ENCODE measurements around the gene EIF4G1. TPM values are rescaled to one million over a fixed set of nuclear protein-coding genes. Genes with fewer than 3 reads are reported as not detected.

EIF4G1 gene
- total RNA-seq, 4 donors from 2014 or later = 135 to 453 (median 217) TPM

- WGBS, 2 donors (ENCODE audit: low coverage in 1 of 2) = 58 to 59% methylated on average over 6 to 15 of the region's 15 CpGs
- in situ Hi-C loops (cut with MboI; ENCODE audit: low pct_ligation_motif_present in 1 of 4, low pct_unique_long_range_greater_than_20kb in 1 of 4, low sequenced_read_pairs in 3 of 4) = loop anchor here in 1 of 4 donors (25.0 kb wide), 1 partner anchor 435 kb away; no protein-coding TSS in a partner anchor
- H3K4me3 ChIP-seq = no peak overlapping the region
- peak overlapping the region; percentile 65 to 82 (median 71) for H3K27ac ChIP-seq
- no peak for TF ChIP-seq EP300 (IDR thresholded peaks at IDR 0.05; ENCODE audit: low read depth)
- peak; percentile 78 for TF ChIP-seq POLR2A (IDR thresholded peaks at IDR 0.05)
- no peak for TF ChIP-seq CTCF (IDR thresholded peaks at IDR 0.05)
- peak in 2 of 3 donors; percentile 72 to 84 for TF ChIP-seq POLR2AphosphoS5 (IDR thresholded peaks at IDR 0.05)
- H3K9me3 ChIP-seq = no peaks in the 10 kb centered on the region
- intact Hi-C loops (cut with DNase I; ENCODE audit: low total_unique reads) = loop anchor here (10.0 kb wide), 1 partner anchor 47 kb away; no protein-coding TSS in a partner anchor
- peaks cover 6 to 33% (median 18%) of the 10 kb centered on the region in 4 donors for H3K4me1 ChIP-seq
- H3K27me3 ChIP-seq = no peaks in the 10 kb centered on the region
- peaks cover 0 to 2% (median 0%) of the 10 kb centered on the region in 4 donors for H3K36me3 ChIP-seq
- DNase-seq = peak; percentile 90
These were observed 37.9 kb downstream of the EIF4G1 start for GRCh38 chr3:184352149-184352785.

- TF ChIP-seq POLR2AphosphoS5 (IDR thresholded peaks at IDR 0.05) = no peak
- no peak for TF ChIP-seq EP300 (IDR thresholded peaks at IDR 0.05; ENCODE audit: low read depth)
- no peak for TF ChIP-seq CTCF (IDR thresholded peaks at IDR 0.05)
- TF ChIP-seq POLR2A (IDR thresholded peaks at IDR 0.05) = no peak
- H3K4me1 ChIP-seq = peaks cover 6 to 33% (median 18%) of the 10 kb centered on the region in 4 donors
- DNase-seq = no peak
- peak overlapping the region; percentile 65 to 82 (median 71) for H3K27ac ChIP-seq
- no peaks in the 10 kb centered on the region for H3K9me3 ChIP-seq
- H3K36me3 ChIP-seq = peaks cover 0 to 7% (median 0%) of the 10 kb centered on the region in 4 donors
- no peak overlapping the region for H3K4me3 ChIP-seq
- in situ Hi-C loops (cut with MboI; ENCODE audit: low pct_ligation_motif_present in 1 of 4, low pct_unique_long_range_greater_than_20kb in 1 of 4, low sequenced_read_pairs in 3 of 4) = loop anchor here in 1 of 4 donors (25.0 kb wide), 1 partner anchor 434 kb away; no protein-coding TSS in a partner anchor
- WGBS, 2 donors (ENCODE audit: low coverage in 1 of 2) = 79% methylated on average over 11 of the region's 11 CpGs; no CpG with 5 or more reads in 1 of the 2 donors
- intact Hi-C loops (cut with DNase I; ENCODE audit: low total_unique reads) = loop anchor here (10.0 kb wide), 1 partner anchor 48 kb away; no protein-coding TSS in a partner anchor
- no peaks in the 10 kb centered on the region for H3K27me3 ChIP-seq
These were observed 38.6 kb downstream of the EIF4G1 start for GRCh38 chr3:184352897-184353545.

GRCh38 chr3:184353546-184353941 lies 39.1 kb downstream of the EIF4G1 start:
- in situ Hi-C loops (cut with MboI; ENCODE audit: low pct_ligation_motif_present in 1 of 4, low pct_unique_long_range_greater_than_20kb in 1 of 4, low sequenced_read_pairs in 3 of 4) (loop anchor here in 1 of 4 donors (25.0 kb wide), 1 partner anchor 434 kb away; no protein-coding TSS in a partner anchor), intact Hi-C loops (cut with DNase I; ENCODE audit: low total_unique reads) (loop anchor here (10.0 kb wide), 1 partner anchor 49 kb away; no protein-coding TSS in a partner anchor)
- peaks cover 0 to 7% (median 0%) of the 10 kb centered on the region in 4 donors for H3K36me3 ChIP-seq

More at GRCh38 chr3:184353546-184353941, 39.1 kb downstream of the EIF4G1 start:
- Histone ChIP-seq H3K27me3 (no peaks in the 10 kb centered on the region), H3K27ac (peak overlapping the region in 1 of 4 donors; percentile 69), H3K9me3 (no peaks in the 10 kb centered on the region), H3K4me1 (peaks cover 6 to 33% (median 18%) of the 10 kb centered on the region in 4 donors), H3K4me3 (no peak overlapping the region)
- DNase-seq = no peak
- 95% methylated on average over 8 of the region's 11 CpGs; no CpG with 5 or more reads in 1 of the 2 donors for WGBS, 2 donors (ENCODE audit: low coverage in 1 of 2)
- TF ChIP-seq EP300 (IDR thresholded peaks at IDR 0.05; ENCODE audit: low read depth) (no peak), POLR2A (IDR thresholded peaks at IDR 0.05) (no peak), POLR2AphosphoS5 (IDR thresholded peaks at IDR 0.05) (no peak), CTCF (IDR thresholded peaks at IDR 0.05) (no peak)
